ENCODE results near the gene RPS27A.

GRCh38 chr2:55225481-55226020 lies 6.9 kb upstream of the RPS27A start:
- TF ChIP-seq POLR2A (IDR thresholded peaks at IDR 0.05): no peak
- TF ChIP-seq CTCF (IDR thresholded peaks at IDR 0.05): no peak
